GM13976 (cell line): ENCODE data around the gene C14orf132.

Source experiments
- DNase-seq: peaks from one replicate; pipeline ENCODE4 v3.0.0; 2012; ENCODE audit warnings: low spot score
- in situ Hi-C: fragments of 300-500 bp; cut with MboI; formaldehyde crosslinking; loops from one replicate; pipeline ENCODE4 v1.12.0; 2022; ENCODE audit warnings: low sequenced_read_pairs, mixed read lengths, inconsistent platforms; ENCODE audit not compliant: unreplicated experiment
- TF ChIP-seq, protein P1 (sequence below): IDR thresholded peaks from 2 replicates; pipeline ENCODE4 v1.5.1; 2012; ENCODE audit warnings: borderline replicate concordance, mild to moderate bottlenecking; ENCODE audit not compliant: insufficient read depth; ENCODE audit errors: extremely low read depth, missing control alignments, control extremely low read depth

Gene C14orf132

DNA sequence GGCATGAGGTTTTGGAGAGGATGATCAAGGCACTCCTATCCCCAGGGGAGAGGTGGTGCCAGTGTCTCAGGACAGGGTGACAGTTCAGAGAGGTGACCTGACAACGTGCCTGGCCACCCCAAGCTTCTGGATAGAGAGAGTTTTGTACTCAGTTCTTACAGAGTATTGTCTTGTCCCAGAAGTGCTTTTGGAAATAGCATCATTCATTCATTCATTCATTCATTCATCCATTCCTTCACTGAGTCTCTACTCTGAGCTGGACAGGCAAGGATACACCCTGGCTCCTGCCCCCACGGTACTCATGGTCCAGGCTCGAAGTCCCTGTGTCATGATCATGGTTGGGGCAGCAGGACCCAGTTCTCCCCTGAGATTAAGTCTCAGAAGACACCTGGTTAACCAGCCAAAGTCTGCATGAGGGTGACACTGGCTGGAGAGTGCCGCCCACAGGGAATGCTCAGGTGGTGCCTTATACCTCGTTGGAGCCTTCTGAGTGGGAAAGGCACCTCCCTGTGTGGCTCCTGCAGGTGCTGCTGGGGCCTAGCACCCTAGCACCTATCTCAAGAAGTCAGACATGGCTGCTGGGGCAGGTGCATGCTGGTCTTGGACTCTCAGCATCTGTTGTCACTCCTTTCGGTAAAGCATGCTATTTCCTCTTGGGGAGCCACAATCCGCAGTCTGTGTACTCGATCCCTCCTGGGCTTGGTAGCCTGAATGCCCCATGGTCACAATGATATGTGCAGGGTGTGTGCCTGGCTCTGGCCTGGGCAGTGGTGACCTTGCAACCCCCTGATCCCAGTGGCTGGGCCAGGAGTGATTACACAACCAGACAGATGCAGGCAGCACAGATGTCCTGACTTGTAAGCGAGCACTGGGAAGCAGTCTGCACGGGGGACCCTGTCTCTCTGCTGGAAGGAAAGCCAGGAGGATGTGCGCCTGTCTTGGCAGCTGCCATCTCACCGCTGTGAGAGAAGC, 57.8 kb downstream of the C14orf132 start:
- peak; percentile 11 for DNase-seq
- in situ Hi-C loops, result loop anchor here (10.0 kb wide), 1 partner anchor 178 kb away; no protein-coding TSS in a partner anchor
- TF ChIP-seq, protein P1, sequence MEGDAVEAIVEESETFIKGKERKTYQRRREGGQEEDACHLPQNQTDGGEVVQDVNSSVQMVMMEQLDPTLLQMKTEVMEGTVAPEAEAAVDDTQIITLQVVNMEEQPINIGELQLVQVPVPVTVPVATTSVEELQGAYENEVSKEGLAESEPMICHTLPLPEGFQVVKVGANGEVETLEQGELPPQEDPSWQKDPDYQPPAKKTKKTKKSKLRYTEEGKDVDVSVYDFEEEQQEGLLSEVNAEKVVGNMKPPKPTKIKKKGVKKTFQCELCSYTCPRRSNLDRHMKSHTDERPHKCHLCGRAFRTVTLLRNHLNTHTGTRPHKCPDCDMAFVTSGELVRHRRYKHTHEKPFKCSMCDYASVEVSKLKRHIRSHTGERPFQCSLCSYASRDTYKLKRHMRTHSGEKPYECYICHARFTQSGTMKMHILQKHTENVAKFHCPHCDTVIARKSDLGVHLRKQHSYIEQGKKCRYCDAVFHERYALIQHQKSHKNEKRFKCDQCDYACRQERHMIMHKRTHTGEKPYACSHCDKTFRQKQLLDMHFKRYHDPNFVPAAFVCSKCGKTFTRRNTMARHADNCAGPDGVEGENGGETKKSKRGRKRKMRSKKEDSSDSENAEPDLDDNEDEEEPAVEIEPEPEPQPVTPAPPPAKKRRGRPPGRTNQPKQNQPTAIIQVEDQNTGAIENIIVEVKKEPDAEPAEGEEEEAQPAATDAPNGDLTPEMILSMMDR, result no peak

DNA sequence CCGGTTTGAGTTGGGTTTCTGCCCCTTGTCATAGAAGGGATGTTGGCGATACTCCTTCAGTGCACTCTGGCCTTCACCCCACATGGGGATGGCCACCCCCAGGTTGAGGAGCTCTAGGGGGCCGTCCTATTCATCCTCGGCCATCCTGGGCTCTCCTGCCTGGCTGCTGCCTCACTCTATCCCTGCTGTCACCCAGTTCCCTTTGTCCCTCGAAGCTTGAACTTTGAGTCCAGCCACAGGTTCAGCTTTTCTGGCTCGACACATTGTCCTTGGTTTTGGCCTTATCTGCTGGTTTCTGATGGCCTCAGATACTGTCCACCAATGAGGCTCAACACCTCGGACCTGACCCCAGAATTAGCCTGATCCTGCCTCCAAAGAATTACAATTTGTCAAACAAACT, 58.6 kb downstream of the C14orf132 start:
- DNase-seq, result peak; percentile 10
- TF ChIP-seq, protein P1, result no peak
- in situ Hi-C loops, result loop anchor here (10.0 kb wide), 1 partner anchor 177 kb away; no protein-coding TSS in a partner anchor

DNA sequence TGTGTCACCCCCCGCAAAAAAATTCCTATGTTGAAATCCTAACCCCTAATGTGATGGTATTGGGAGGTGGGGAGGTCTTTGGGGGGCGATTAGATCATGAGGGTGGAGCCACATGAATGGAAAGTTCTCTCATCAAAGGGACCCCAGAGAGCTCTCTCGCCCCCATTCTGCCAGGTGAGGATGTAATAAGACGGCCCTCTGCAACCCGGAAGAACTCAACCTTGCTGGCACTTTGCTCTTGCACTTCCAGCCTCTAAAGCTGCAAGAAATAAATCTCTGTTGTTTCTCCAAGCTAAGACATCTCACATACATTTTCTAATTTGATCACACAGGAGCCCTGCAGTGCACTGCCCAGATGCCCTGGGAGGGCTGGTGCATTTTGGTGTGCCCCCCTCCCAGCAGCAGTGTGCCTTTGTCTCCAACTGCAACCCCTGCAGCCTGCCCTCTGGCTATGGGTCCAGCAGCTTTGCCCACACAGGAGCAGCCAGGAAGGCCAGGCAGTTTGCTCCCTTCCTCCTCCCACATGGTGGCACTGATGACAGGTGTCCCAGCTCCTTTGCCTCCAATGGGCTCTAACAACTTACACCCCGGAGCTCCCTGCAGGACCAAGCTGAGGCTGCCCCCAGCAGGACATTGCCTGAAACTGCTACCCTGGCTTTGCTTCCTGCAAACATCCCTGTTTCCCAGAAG, 59.3 kb downstream of the C14orf132 start:
- in situ Hi-C loops, result loop anchor here (10.0 kb wide), 1 partner anchor 176 kb away; no protein-coding TSS in a partner anchor
- DNase-seq, result peak; percentile 60
- TF ChIP-seq, protein P1, result peak; percentile 58

DNA sequence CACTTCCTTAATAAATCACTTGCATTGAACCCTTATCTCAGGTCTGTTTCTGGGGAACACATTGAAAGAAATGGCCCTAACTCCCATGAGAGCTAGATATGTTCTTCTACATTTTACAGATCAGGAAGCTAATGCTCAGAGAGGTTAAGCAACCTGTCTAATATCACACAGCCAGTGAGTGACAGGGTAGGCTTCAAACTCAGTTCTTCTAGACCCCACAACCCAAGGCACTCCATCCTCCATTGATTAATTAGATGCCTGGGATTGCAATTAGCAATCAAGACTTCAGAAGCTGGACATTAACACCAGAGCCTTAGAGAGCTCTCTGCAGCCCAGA, 59.8 kb downstream of the C14orf132 start:
- no peak for DNase-seq
- TF ChIP-seq, protein P1, result no peak
- in situ Hi-C loops, result loop anchor here (10.0 kb wide), 1 partner anchor 176 kb away; no protein-coding TSS in a partner anchor

DNA sequence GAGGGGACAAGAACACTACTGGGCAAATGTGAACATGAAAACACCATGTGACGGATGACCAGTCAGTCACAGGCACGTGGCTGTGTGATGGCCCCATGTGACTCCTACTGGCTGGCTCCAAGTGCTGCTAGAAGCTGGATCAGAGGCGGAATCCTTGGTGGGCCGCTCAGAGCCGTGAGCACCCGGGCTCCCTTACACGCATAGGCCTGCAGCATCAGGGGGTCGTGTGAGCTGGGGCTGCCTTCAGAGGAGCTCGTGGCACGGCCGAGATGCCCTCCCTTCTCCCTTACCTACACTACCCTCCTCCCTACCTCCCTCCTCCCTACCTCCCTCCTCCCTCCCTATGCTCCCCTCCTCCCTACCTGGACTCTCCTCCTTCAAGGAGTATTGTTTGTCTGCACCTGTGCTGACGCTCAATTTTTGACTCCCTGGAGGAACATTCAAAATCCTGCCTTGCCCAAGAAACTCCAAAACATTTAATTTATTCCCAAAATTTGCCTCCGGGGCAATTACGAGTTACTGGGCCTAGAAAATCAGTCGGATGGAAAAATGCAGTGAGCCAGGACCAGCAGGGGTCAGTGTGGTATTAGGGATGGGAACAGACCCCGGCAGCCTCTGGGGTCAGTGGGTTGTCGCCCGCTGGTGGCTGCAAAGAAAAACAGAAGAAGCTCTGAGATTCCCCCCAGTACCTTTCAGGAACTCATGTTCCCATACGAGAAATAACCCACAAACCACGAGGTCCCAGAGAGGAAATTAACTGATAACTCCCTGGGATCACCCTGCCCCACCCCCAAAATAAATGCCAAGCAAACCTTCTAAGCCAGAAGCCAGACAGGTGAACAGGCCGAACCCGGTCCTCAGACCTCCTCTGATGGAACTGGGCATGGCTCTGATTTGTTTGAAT, 61.3 kb downstream of the C14orf132 start:
- TF ChIP-seq, protein P1, result peak; percentile 75
- in situ Hi-C loops, result loop anchor here (25.0 kb wide), 1 partner anchor 337 kb away; no protein-coding TSS in a partner anchor
- peak; percentile 84 for DNase-seq
